ENCODE results near the gene COL18A1.

The COL18A1 gene

DNA sequence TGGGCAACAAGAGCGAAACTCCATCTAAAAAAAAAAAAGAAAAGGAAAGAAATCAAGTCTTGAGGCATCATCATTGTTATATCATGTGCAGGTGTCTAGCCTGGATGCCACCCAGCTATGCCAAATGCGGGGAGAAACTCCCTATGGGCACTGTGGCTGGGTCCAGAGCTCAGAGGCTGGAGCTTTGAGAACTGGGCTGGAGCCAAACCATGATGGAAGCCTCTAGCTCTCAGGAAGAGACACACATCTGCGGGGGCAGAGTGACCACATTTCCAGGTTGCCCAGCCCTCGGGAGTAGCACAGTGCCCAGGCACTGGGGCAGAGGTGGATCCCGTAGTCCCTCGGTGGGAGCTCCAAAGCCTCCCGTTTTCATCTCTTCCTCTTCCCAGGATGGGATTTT, 58.9 kb downstream of the COL18A1 start:
- no peaks in the 10 kb centered on the region for H3K27me3 ChIP-seq (ENCODE audit: insufficient read depth, low read length, poor library complexity, severe bottlenecking)
- no peak overlapping the region for H3K4me3 ChIP-seq (ENCODE audit: low read length, poor library complexity, severe bottlenecking)
- H3K9me2 ChIP-seq (replicated peaks; ENCODE audit: low read depth, low read length) = no peaks in the 10 kb centered on the region
- TF ChIP-seq, protein P1, sequence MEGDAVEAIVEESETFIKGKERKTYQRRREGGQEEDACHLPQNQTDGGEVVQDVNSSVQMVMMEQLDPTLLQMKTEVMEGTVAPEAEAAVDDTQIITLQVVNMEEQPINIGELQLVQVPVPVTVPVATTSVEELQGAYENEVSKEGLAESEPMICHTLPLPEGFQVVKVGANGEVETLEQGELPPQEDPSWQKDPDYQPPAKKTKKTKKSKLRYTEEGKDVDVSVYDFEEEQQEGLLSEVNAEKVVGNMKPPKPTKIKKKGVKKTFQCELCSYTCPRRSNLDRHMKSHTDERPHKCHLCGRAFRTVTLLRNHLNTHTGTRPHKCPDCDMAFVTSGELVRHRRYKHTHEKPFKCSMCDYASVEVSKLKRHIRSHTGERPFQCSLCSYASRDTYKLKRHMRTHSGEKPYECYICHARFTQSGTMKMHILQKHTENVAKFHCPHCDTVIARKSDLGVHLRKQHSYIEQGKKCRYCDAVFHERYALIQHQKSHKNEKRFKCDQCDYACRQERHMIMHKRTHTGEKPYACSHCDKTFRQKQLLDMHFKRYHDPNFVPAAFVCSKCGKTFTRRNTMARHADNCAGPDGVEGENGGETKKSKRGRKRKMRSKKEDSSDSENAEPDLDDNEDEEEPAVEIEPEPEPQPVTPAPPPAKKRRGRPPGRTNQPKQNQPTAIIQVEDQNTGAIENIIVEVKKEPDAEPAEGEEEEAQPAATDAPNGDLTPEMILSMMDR (conservative IDR thresholded peaks at IDR 0.05; ENCODE audit: low read length) = no peak
- no peak for TF ChIP-seq EZH2phosphoT487 (IDR thresholded peaks at IDR 0.05; ENCODE audit: borderline replicate concordance)
- no peaks in the 10 kb centered on the region for H3K36me3 ChIP-seq (ENCODE audit: insufficient read depth, low read length)
- H3K79me2 ChIP-seq (ENCODE audit: insufficient read depth, low read length) = no peaks in the 10 kb centered on the region
- H2AFZ ChIP-seq (ENCODE audit: low read length) = no peak overlapping the region
- H3F3A ChIP-seq (ENCODE audit: low read depth) = no peaks in the 10 kb centered on the region
- H3K4me1 ChIP-seq (ENCODE audit: insufficient read depth, low read length, poor library complexity, severe bottlenecking) = peaks cover 4% of the 10 kb centered on the region
- H3K9me3 ChIP-seq (ENCODE audit: insufficient read depth, low read depth, low read length) = no peaks in the 10 kb centered on the region
- H3K9ac ChIP-seq (ENCODE audit: low read depth, low read length, poor library complexity, severe bottlenecking) = no peak overlapping the region
- no peak overlapping the region for H3K4me2 ChIP-seq (ENCODE audit: low read depth, low read length, poor library complexity, severe bottlenecking)
- no peaks in the 10 kb centered on the region for H4K20me1 ChIP-seq (ENCODE audit: insufficient read depth, low read length, poor library complexity, severe bottlenecking)

DNA sequence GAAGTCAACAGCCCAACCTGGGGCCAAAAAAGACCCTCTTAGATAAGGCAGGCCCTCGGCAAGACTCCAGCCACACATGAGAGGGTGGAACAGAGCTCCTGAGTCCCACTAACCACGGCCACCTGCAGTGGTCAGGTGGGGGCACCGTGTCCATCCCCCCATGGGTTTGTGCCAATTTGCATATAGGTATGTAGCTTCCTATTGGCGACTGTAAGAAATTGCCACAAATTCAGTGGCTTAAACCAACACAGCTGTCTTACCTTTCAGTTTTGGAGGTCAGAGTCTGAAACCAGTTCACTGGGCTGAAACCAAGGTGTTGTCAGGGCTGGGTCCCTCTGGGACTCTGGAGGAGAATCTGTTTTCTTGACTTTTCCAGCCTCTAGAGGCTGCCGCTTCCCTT, 59.3 kb downstream of the COL18A1 start:
- H3K4me2 ChIP-seq (ENCODE audit: low read depth, low read length, poor library complexity, severe bottlenecking) = no peak overlapping the region
- no peaks in the 10 kb centered on the region for H3K9me2 ChIP-seq (replicated peaks; ENCODE audit: low read depth, low read length)
- no peaks in the 10 kb centered on the region for H3K9me3 ChIP-seq (ENCODE audit: insufficient read depth, low read depth, low read length)
- H3F3A ChIP-seq (ENCODE audit: low read depth) = no peaks in the 10 kb centered on the region
- no peaks in the 10 kb centered on the region for H3K36me3 ChIP-seq (ENCODE audit: insufficient read depth, low read length)
- H2AFZ ChIP-seq (ENCODE audit: low read length) = no peak overlapping the region
- no peaks in the 10 kb centered on the region for H3K27me3 ChIP-seq (ENCODE audit: insufficient read depth, low read length, poor library complexity, severe bottlenecking)
- no peak overlapping the region for H3K9ac ChIP-seq (ENCODE audit: low read depth, low read length, poor library complexity, severe bottlenecking)
- TF ChIP-seq EZH2phosphoT487 (IDR thresholded peaks at IDR 0.05; ENCODE audit: borderline replicate concordance) = no peak
- TF ChIP-seq, protein P1 (conservative IDR thresholded peaks at IDR 0.05; ENCODE audit: low read length) = no peak
- no peak overlapping the region for H3K4me3 ChIP-seq (ENCODE audit: low read length, poor library complexity, severe bottlenecking)
- no peaks in the 10 kb centered on the region for H4K20me1 ChIP-seq (ENCODE audit: insufficient read depth, low read length, poor library complexity, severe bottlenecking)
- H3K79me2 ChIP-seq (ENCODE audit: insufficient read depth, low read length) = no peaks in the 10 kb centered on the region
- H3K4me1 ChIP-seq (ENCODE audit: insufficient read depth, low read length, poor library complexity, severe bottlenecking) = peaks cover 4% of the 10 kb centered on the region

DNA sequence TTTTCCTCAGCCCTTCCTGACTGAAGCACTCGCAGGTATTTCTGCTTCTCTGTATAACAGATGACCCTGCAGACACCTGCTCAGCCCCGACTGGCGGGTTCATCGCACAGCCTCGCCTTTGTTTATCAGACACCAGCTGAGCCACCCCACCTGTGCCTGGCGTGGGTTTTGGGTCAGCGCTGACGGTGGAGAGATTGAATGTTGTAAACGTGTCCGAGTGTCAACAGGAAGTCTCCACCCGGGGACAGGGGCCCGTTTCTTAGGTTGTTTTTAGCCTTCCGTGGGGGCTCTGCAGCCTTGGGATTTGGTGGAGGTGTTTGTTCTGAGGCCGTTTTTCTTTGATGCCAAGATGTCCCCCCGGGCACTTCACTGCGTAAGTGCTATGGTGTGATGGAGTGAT, 60.1 kb downstream of the COL18A1 start:
- peaks cover 4% of the 10 kb centered on the region for H3K4me1 ChIP-seq (ENCODE audit: insufficient read depth, low read length, poor library complexity, severe bottlenecking)
- no peaks in the 10 kb centered on the region for H4K20me1 ChIP-seq (ENCODE audit: insufficient read depth, low read length, poor library complexity, severe bottlenecking)
- H3K27me3 ChIP-seq (ENCODE audit: insufficient read depth, low read length, poor library complexity, severe bottlenecking) = no peaks in the 10 kb centered on the region
- H3K79me2 ChIP-seq (ENCODE audit: insufficient read depth, low read length) = no peaks in the 10 kb centered on the region
- TF ChIP-seq, protein P1 (conservative IDR thresholded peaks at IDR 0.05; ENCODE audit: low read length) = no peak
- TF ChIP-seq EZH2phosphoT487 (IDR thresholded peaks at IDR 0.05; ENCODE audit: borderline replicate concordance) = no peak
- H3F3A ChIP-seq (ENCODE audit: low read depth) = no peaks in the 10 kb centered on the region
- H3K4me2 ChIP-seq (ENCODE audit: low read depth, low read length, poor library complexity, severe bottlenecking) = no peak overlapping the region
- no peaks in the 10 kb centered on the region for H3K9me3 ChIP-seq (ENCODE audit: insufficient read depth, low read depth, low read length)
- no peak overlapping the region for H3K9ac ChIP-seq (ENCODE audit: low read depth, low read length, poor library complexity, severe bottlenecking)
- H3K36me3 ChIP-seq (ENCODE audit: insufficient read depth, low read length) = no peaks in the 10 kb centered on the region
- no peak overlapping the region for H2AFZ ChIP-seq (ENCODE audit: low read length)
- no peaks in the 10 kb centered on the region for H3K9me2 ChIP-seq (replicated peaks; ENCODE audit: low read depth, low read length)
- H3K4me3 ChIP-seq (ENCODE audit: low read length, poor library complexity, severe bottlenecking) = no peak overlapping the region

Measured in Loucy (cell line).